Measurements from ENCODE around the gene TRIM69. TPM values are rescaled to one million over a fixed set of nuclear protein-coding genes. Genes with fewer than 3 reads are reported as not detected.

TRIM69 gene
- total RNA-seq, 1 experiment from 2014 or later: 16.7 TPM

- Histone ChIP-seq H3K4me1 (ENCODE audit: control insufficient read depth, insufficient read depth, low read length) (no peaks in the 10 kb centered on the region), H3K9me3 (ENCODE audit: control insufficient read depth, insufficient read depth, low read depth, low read length) (no peaks in the 10 kb centered on the region), H3K36me3 (ENCODE audit: control insufficient read depth, insufficient read depth, low read length) (no peaks in the 10 kb centered on the region), H3K27me3 (ENCODE audit: control insufficient read depth, insufficient read depth, low read length) (no peaks in the 10 kb centered on the region), H3K4me3 (ENCODE audit: low read depth in 2 of 2, low read length in 2 of 2) (no peak overlapping the region), H3K27ac (ENCODE audit: low read length) (no peak overlapping the region)
- DNase-seq (ENCODE audit: low read depth, low spot score): no peak
- in situ Hi-C loops (cut with HindIII; ENCODE audit: low pct_unique_long_range_greater_than_20kb, low sequenced_read_pairs) (no loop called here), intact Hi-C loops (cut with micrococcal nuclease; ENCODE audit: unreplicated experiment) (no loop called here)
- ATAC-seq: no peak
- POLR2A ChIA-PET: interaction anchor here (0.6 kb wide), 1 partner anchor 21 kb away, joined by 4 read pairs; no protein-coding TSS in a partner anchor
- no TSS peak for BruUV-seq (replicated peaks)
- CTCF ChIA-PET: no interaction called here
- TF ChIP-seq POLR2AphosphoS5 (IDR thresholded peaks at IDR 0.05; ENCODE audit: low read depth, low read length) (no peak), CTCF (IDR thresholded peaks at IDR 0.05) (no peak), SIN3A (IDR thresholded peaks at IDR 0.05; ENCODE audit: borderline replicate concordance, insufficient read depth, low read depth, low read length) (no peak), TCF7L2 (IDR thresholded peaks at IDR 0.05; ENCODE audit: low read depth, low read length) (no peak)
- TF ChIP-seq, protein P1, sequence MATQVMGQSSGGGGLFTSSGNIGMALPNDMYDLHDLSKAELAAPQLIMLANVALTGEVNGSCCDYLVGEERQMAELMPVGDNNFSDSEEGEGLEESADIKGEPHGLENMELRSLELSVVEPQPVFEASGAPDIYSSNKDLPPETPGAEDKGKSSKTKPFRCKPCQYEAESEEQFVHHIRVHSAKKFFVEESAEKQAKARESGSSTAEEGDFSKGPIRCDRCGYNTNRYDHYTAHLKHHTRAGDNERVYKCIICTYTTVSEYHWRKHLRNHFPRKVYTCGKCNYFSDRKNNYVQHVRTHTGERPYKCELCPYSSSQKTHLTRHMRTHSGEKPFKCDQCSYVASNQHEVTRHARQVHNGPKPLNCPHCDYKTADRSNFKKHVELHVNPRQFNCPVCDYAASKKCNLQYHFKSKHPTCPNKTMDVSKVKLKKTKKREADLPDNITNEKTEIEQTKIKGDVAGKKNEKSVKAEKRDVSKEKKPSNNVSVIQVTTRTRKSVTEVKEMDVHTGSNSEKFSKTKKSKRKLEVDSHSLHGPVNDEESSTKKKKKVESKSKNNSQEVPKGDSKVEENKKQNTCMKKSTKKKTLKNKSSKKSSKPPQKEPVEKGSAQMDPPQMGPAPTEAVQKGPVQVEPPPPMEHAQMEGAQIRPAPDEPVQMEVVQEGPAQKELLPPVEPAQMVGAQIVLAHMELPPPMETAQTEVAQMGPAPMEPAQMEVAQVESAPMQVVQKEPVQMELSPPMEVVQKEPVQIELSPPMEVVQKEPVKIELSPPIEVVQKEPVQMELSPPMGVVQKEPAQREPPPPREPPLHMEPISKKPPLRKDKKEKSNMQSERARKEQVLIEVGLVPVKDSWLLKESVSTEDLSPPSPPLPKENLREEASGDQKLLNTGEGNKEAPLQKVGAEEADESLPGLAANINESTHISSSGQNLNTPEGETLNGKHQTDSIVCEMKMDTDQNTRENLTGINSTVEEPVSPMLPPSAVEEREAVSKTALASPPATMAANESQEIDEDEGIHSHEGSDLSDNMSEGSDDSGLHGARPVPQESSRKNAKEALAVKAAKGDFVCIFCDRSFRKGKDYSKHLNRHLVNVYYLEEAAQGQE (IDR thresholded peaks at IDR 0.05; ENCODE audit: insufficient read depth in 1 of 2, low read depth in 2 of 2, low read length in 1 of 2): no peak
Observed at GRCh38 chr15:44790656-44791055, 54.3 kb downstream of the TRIM69 start.

DNA sequence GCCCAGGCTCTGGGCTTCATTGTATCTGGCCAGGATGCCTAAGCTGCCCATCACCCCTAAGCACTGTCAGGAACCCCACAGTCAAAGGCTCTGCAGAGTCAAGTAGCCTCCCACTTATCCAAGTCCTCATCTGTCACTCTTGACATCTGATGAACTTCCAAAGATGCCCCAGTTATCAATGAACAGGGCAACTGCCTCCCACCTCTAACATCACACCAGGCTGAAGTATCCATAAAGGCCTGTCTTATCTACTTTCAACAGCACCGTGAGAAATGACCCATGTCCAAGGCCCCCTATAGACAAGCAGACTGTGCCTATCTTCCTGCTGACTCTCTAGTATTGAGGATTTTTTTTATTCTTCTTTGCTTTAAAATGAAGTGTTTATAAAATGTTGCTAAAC, 56.4 kb downstream of the TRIM69 start:
- no peaks in the 10 kb centered on the region for H3K9me3 ChIP-seq (ENCODE audit: control insufficient read depth, insufficient read depth, low read depth, low read length)
- H3K27me3 ChIP-seq (ENCODE audit: control insufficient read depth, insufficient read depth, low read length): peaks cover 2% of the 10 kb centered on the region; the same call in 1 of the 2 replicates
- no peak for TF ChIP-seq TCF7L2 (IDR thresholded peaks at IDR 0.05; ENCODE audit: low read depth, low read length)
- TF ChIP-seq, protein P1 (IDR thresholded peaks at IDR 0.05; ENCODE audit: insufficient read depth in 1 of 2, low read depth in 2 of 2, low read length in 1 of 2): no peak
- TF ChIP-seq CTCF (IDR thresholded peaks at IDR 0.05): no peak
- no peak for TF ChIP-seq SIN3A (IDR thresholded peaks at IDR 0.05; ENCODE audit: borderline replicate concordance, insufficient read depth, low read depth, low read length)
- no peak for TF ChIP-seq POLR2AphosphoS5 (IDR thresholded peaks at IDR 0.05; ENCODE audit: low read depth, low read length)
- intact Hi-C loops (cut with micrococcal nuclease; ENCODE audit: unreplicated experiment) (no loop called here), in situ Hi-C loops (cut with HindIII; ENCODE audit: low pct_unique_long_range_greater_than_20kb, low sequenced_read_pairs) (no loop called here)
- H3K4me3 ChIP-seq (ENCODE audit: low read depth in 2 of 2, low read length in 2 of 2): no peak overlapping the region
- DNase-seq (ENCODE audit: low read depth, low spot score): no peak
- ChIA-PET POLR2A (no interaction called here), CTCF (no interaction called here)
- H3K4me1 ChIP-seq (ENCODE audit: control insufficient read depth, insufficient read depth, low read length): no peaks in the 10 kb centered on the region
- H3K36me3 ChIP-seq (ENCODE audit: control insufficient read depth, insufficient read depth, low read length): no peaks in the 10 kb centered on the region
- no TSS peak for BruUV-seq (replicated peaks)
- no peak for ATAC-seq
- H3K27ac ChIP-seq (ENCODE audit: low read length): no peak overlapping the region
